Raji (cell line): ENCODE data around the gene SYCP2L.

Experiments used
- POLR2A ChIP-seq: IDR thresholded peaks from 2 replicates; pipeline ENCODE4 v1.6.1; 2011; ENCODE audit warnings: low read depth, low read length, control low read depth; ENCODE audit not compliant: insufficient read depth

SYCP2L gene

DNA sequence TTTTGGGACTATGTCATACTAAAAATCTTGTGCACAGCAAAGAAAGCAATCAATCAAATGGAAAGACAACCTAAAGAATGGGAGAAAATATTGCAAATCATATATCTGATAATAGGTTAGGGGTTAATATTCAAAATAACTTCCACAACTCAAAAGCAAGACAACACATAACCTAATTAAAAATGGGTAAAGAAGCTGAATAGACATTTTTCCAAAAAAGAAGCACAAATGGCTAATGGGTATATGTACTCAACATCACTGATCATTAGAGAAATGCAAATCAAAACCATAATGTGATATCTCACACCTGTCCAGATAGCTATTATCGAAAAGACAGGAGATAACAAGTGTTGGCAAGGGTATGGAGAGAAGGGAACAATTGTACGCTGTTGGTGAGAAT lies 53.0 kb downstream of the SYCP2L start:
- no peak for TF ChIP-seq POLR2A

DNA sequence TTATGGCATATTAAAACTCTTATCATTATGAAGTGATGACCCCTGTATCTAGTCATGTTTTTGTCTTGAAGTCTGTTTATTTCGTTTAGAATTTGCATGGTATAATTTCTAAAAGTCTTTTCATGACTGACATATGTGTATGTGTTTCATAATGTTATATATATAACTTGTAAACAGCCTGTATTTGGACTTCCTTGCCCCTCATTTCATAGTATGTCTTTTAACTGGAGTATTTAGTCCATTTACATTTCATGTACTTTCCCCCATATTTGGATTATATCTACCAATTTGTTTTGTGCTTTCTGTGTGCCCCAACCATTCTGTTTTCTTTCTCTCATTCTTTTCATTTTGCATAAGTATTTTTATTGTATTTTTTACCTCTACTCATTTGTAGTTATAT lies 59.0 kb downstream of the SYCP2L start:
- TF ChIP-seq POLR2A, result no peak

- no peak for TF ChIP-seq POLR2A
Measured at GRCh38 chr6:10947966-10948365, 61.1 kb downstream of the SYCP2L start.

DNA sequence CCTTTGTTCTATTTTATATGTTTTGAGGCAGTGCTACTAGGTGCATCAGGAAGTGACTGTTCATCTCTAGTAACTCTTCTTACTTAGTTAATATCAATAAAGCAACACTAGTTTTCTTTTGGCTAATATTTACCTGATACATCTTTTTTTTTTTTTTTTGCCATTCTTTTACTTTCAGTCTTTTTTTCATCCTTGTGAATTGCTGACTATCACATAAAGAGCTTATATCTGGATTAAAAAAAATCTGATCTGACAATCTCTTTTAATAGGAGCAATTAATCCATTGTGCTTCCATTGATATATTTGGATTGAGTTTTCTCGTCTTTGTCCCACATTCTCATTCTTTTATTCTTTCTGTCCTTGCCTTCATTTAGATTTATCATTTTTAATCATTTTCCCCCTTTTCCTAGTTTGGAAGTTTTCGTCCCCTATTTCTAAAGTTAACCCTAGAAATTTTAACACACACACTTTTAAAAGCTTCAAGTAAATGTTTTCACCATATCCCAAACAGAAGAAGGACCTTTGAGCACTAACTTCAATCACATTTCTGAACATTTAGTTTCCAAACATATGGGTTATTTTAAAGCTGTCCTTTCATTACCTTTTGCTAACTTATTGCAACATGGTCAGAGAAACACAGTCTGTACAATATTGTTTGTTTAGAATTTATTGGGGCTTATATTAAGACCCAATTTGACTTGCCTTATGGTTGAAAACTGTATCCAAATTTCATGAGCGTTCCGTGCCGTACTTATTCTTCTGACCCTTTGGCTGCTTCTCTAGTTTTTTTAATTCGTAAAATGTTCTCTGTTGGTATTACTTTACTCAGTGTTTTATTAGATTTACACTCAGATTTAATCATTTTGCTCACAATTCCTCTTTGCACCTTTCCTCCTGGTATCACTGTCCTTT lies 63.0 kb downstream of the SYCP2L start:
- TF ChIP-seq POLR2A, result no peak

GRCh38 chr6:10951675-10952282 lies 64.9 kb downstream of the SYCP2L start:
- no peak for TF ChIP-seq POLR2A

DNA sequence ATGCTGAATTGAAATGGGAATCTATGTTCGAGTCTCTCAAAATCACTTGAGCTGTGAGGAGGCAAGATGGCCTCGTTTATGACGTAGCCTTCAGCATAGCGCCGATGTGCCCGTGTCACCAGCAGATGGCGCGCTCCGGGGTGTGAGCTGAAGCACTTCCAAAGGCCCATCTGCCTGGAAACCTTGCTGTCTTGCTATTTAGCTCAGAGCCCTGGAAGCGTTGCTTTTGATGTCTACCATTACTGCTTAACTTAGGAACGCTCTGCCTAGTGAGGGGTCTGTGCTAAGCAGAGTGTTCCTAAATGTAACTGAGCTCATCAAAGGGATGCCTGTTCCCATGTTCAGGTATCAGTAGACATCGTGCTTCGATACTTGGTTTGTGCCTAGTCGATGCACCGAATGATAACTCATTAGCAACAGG lies 67.7 kb downstream of the SYCP2L start:
- no peak for TF ChIP-seq POLR2A

- TF ChIP-seq POLR2A, result no peak
Measured at GRCh38 chr6:10956776-10957175, 69.9 kb downstream of the SYCP2L start.

DNA sequence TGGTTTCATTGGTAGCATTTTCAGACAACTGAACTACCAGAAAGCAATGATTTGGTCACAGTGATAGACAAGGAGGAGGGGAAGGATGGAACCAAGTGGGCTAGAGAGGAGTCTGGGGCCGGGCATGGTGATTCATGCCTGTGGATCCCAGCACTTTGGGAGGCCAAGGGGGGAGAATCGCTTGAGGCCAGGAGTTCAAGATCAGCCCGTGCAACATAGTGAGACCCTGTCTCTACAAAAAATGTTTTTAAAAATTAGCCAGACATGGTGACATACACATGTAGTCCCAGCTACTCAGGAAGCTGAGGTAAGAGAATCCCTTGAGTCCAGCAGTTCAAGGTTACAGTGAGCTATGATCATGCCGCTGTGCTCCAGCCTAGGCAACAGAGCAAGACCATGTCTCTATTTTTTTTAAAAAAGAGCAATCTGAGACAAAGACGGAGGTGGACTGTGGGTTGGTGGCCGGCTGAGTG lies 70.6 kb downstream of the SYCP2L start:
- no peak for TF ChIP-seq POLR2A

- TF ChIP-seq POLR2A, result no peak
Measured at GRCh38 chr6:10960171-10960570, 73.3 kb downstream of the SYCP2L start.

GRCh38 chr6:10961837-10962236 lies 75.0 kb downstream of the SYCP2L start:
- no peak for TF ChIP-seq POLR2A

DNA sequence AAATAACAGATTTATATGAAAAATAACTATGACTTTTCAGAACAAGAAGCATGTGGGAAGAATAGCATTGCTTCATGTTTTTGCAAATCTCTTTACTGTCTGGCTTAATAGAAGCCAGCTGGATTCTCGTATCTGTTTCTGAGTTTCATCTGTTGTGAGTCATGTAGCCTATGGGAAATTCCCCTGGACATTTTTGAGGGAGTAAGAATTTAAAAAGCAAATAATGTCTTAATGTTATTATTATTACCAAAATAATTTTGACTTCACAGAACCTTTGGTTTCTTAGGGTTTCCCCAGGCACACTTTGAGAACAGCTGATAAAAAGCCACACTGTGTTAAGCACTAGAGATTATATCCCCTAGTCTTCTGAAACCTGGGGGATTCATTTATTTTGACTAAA lies 75.8 kb downstream of the SYCP2L start:
- TF ChIP-seq POLR2A, result no peak

DNA sequence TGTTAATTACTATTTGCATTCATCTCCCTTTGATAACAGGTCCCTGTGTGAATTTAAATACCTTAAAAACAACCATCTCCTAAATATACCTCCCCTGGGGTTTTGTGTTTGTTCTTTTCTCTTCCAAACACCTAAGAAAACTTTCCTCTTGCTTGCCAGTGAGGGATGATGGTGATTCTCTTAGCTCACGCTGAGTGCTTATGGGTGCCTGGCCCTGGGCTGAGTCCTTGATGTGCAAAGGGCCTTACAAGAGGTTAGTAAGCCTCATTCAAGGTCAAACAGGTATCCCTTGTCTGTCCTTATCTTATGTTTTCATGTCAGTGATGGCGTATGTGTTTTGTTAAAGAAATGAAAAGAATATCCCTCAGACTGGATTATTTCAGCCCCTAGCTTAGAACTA lies 76.3 kb downstream of the SYCP2L start:
- TF ChIP-seq POLR2A, result no peak

DNA sequence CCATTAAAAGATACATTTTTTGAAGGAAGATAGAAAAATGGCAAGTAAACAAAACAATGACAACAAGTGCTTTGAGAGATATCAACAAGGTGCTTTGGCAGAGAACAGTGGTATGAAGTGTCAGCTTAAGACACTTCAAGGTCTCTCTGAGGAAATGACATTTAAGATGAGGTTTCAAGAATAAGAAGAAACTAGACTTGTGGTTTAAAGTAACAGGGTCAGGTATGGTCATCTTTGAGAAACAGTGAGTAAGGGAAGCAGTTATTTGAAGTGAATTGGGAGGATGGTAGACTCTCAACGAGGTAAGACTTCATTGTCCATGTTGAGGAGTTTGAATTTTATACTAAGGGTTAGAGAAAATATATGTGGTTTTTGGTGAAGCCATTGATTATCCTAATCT lies 77.8 kb downstream of the SYCP2L start:
- TF ChIP-seq POLR2A, result no peak

- TF ChIP-seq POLR2A, result no peak
Measured at GRCh38 chr6:10968776-10969175, 81.9 kb downstream of the SYCP2L start.

GRCh38 chr6:10970731-10971130 lies 83.9 kb downstream of the SYCP2L start:
- TF ChIP-seq POLR2A, result no peak

DNA sequence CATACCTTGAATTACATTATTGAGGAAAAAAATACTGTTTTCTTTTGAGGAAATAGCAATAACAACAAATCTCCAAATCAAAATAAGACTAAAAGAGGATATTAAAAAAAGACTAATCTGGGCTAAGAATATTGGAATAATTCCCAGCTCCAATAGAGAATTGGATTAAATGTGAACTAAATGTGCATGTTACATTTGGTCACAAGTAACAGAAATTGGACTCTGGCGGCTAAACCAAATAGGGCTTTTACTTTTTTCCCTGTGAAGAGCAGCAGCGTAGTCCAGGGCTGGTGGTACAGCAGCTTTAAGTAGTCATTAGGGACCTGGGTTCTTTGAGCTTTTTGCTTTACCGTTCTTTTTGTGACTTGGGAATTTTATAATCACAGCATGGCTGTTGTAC lies 85.3 kb downstream of the SYCP2L start:
- no peak for TF ChIP-seq POLR2A

GRCh38 chr6:10976571-10976970 lies 89.7 kb downstream of the SYCP2L start:
- no peak for TF ChIP-seq POLR2A
